HK-2 (cell line): ENCODE data around the gene UBE2E1.

Experiments used
- DNase-seq: peaks from one replicate; pipeline ENCODE4 v3.0.0-alpha.2; 2018; ENCODE audit not compliant: unreplicated experiment

The UBE2E1 gene

GRCh38 chr3:23821858-23822257 is 16.1 kb downstream of the UBE2E1 start:
- no peak for DNase-seq

- no peak for DNase-seq
These were observed 16.8 kb downstream of the UBE2E1 start for GRCh38 chr3:23822559-23822958.

GRCh38 chr3:23823620-23824019 is 17.9 kb downstream of the UBE2E1 start:
- no peak for DNase-seq

GRCh38 chr3:23824699-23825444 is 19.1 kb downstream of the UBE2E1 start:
- DNase-seq: no peak

- DNase-seq: no peak
These were observed 20.0 kb downstream of the UBE2E1 start for GRCh38 chr3:23825802-23826201.

- no peak for DNase-seq
These were observed 20.8 kb downstream of the UBE2E1 start for GRCh38 chr3:23826382-23827064.

GRCh38 chr3:23829242-23829934 is 23.6 kb downstream of the UBE2E1 start:
- DNase-seq: no peak

GRCh38 chr3:23830869-23831484 is 25.2 kb downstream of the UBE2E1 start:
- no peak for DNase-seq

GRCh38 chr3:23831517-23832394 is 26.0 kb downstream of the UBE2E1 start:
- no peak for DNase-seq

- DNase-seq: no peak
These were observed 26.8 kb downstream of the UBE2E1 start for GRCh38 chr3:23832523-23832922.

GRCh38 chr3:23834082-23834870 is 28.5 kb downstream of the UBE2E1 start:
- DNase-seq: no peak

GRCh38 chr3:23835087-23835486 is 29.3 kb downstream of the UBE2E1 start:
- DNase-seq: no peak

- no peak for DNase-seq
These were observed 30.0 kb downstream of the UBE2E1 start for GRCh38 chr3:23835802-23836201.

GRCh38 chr3:23836536-23837230 is 30.9 kb downstream of the UBE2E1 start:
- DNase-seq: no peak

- no peak for DNase-seq
These were observed 31.5 kb downstream of the UBE2E1 start for GRCh38 chr3:23837286-23837685.

- DNase-seq: no peak
These were observed 31.9 kb downstream of the UBE2E1 start for GRCh38 chr3:23837691-23838090.

- no peak for DNase-seq
These were observed 34.8 kb downstream of the UBE2E1 start for GRCh38 chr3:23840521-23840920.

GRCh38 chr3:23843869-23844268 is 38.1 kb downstream of the UBE2E1 start:
- DNase-seq: no peak

- no peak for DNase-seq
These were observed 39.8 kb downstream of the UBE2E1 start for GRCh38 chr3:23845326-23846216.
